B cell (primary cell): ENCODE data around the gene ANKDD1B. TPM values are rescaled to one million over a fixed set of nuclear protein-coding genes. Genes with fewer than 3 reads are reported as not detected.

Source experiments
- ATAC-seq: fragments of 200-7000 bp; cut with Tn5 transposase; one replicate; pipeline ENCODE4 v1.10.0; 2021; ENCODE audit warnings: low read depth, mild to moderate bottlenecking, moderate number of reproducible peaks, moderate library complexity
- CTCF ChIA-PET: fragments of 350-600 bp; sonication (Branson Sonifier 250); formaldehyde crosslinking; loops from one replicate; lab custom pipeline; 2021; ENCODE audit warnings: antibody characterized with exemption, inconsistent platforms; lab: Charles Lee
- POLR2A ChIA-PET: fragments of 350-600 bp; sonication (Branson Sonifier 250); formaldehyde crosslinking; loops from one replicate; lab custom pipeline; 2021; ENCODE audit warnings: antibody characterized with exemption; lab: Charles Lee
- DNase-seq: peaks from one replicate; pipeline ENCODE4 v3.0.0; 2013
- H2AFZ ChIP-seq: 2 replicates; pipeline ENCODE4 v1.6.1; 2012; ENCODE audit warnings: mild to moderate bottlenecking, low read depth, low read length; ENCODE audit not compliant: insufficient read depth, poor library complexity, severe bottlenecking
- H3K27ac ChIP-seq, 2 donors: 1 replicate in 1 of 2; 2 replicates in 1 of 2; pipeline ENCODE4 v1.5.1; 2012 to 2013; ENCODE audit warnings: low read length in 2 of 2, mild to moderate bottlenecking in 2 of 2, moderate library complexity in 1 of 2
- H3K27me3 ChIP-seq, 4 experiments: fragments of 200-600 bp in 1 of 4; sonication (generic) in 1 of 4; replicated peaks in 1 of 4; 1 replicate in 2 of 4; 2 replicates in 2 of 4; pipeline versions ENCODE4 v1.6.1 to v1.7.0; 2013 to 2016; ENCODE audit warnings: low read length in 3 of 4, mild to moderate bottlenecking in 2 of 4, mixed read lengths in 1 of 4, moderate library complexity in 1 of 4; ENCODE audit not compliant: insufficient read depth in 4 of 4, control insufficient read depth in 3 of 4; ENCODE audit errors: control extremely low read depth in 1 of 4
- H3K36me3 ChIP-seq, 2 experiments: replicated peaks in 1 of 2; 1 replicate in 1 of 2; 2 replicates in 1 of 2; pipeline versions ENCODE4 v1.6.1 to v1.7.1; 2013; ENCODE audit warnings: low read length in 1 of 2; ENCODE audit not compliant: insufficient read depth in 2 of 2, control insufficient read depth in 1 of 2; ENCODE audit errors: control extremely low read depth in 1 of 2, extremely low read depth in 1 of 2
- H3K4me1 ChIP-seq, 2 donors: fragments of 200-600 bp in 1 of 2; sonication (generic) in 1 of 2; 1 replicate in 1 of 2; 2 replicates in 1 of 2; pipeline versions ENCODE4 v1.5.1 to v1.6.1; 2013 to 2017; ENCODE audit warnings: low read length in 2 of 2; ENCODE audit not compliant: control insufficient read depth in 2 of 2, insufficient read depth in 2 of 2
- H3K4me2 ChIP-seq: replicated peaks from 2 replicates; pipeline ENCODE3; 2012; ENCODE audit warnings: mild to moderate bottlenecking, low read depth, low read length; ENCODE audit not compliant: poor library complexity, severe bottlenecking
- H3K4me3 ChIP-seq, 5 experiments: fragments of 200-600 bp in 1 of 5; sonication (generic) in 1 of 5; 1 replicate in 3 of 5; 2 replicates in 2 of 5; pipeline versions ENCODE4 v1.5.1 to v1.7.0; 2011 to 2016; ENCODE audit warnings: low read length in 4 of 5, mild to moderate bottlenecking in 4 of 5, low read depth in 2 of 5, control low read depth in 1 of 5, moderate library complexity in 1 of 5; ENCODE audit not compliant: insufficient read depth in 1 of 5; ENCODE audit errors: control extremely low read depth in 1 of 5, extremely low read depth in 1 of 5
- H3K79me2 ChIP-seq: fragments of 200-600 bp; sonication (generic); one replicate; pipeline ENCODE4 v1.6.0; 2016; ENCODE audit warnings: low read length; ENCODE audit not compliant: control insufficient read depth, insufficient read depth
- H3K9ac ChIP-seq: fragments of 200-600 bp; sonication (generic); 2 replicates; pipeline ENCODE4 v1.6.1; 2017; ENCODE audit warnings: mild to moderate bottlenecking, low read length, moderate library complexity
- H3K9me3 ChIP-seq, 3 donors: one replicate each; pipeline versions ENCODE4 v1.6.1 to v1.7.1; 2013; ENCODE audit warnings: low read length in 2 of 3; ENCODE audit not compliant: control insufficient read depth in 2 of 3, insufficient read depth in 1 of 3; ENCODE audit errors: control extremely low read depth in 1 of 3
- H4K20me1 ChIP-seq: 2 replicates; pipeline ENCODE4 v1.6.0; 2012; ENCODE audit warnings: mild to moderate bottlenecking, low read length; ENCODE audit not compliant: insufficient read depth, control insufficient read depth, poor library complexity, severe bottlenecking
- H3K27ac Mint-ChIP-seq: one replicate; pipeline ENCODE4 v1.8.0; 2021; ENCODE audit warnings: mixed read lengths
- H3K27me3 Mint-ChIP-seq: one replicate; pipeline ENCODE4 v1.8.0; 2021; ENCODE audit warnings: mixed read lengths
- H3K4me1 Mint-ChIP-seq: one replicate; pipeline ENCODE4 v1.8.0; 2021; ENCODE audit warnings: mixed read lengths
- H3K4me3 Mint-ChIP-seq: one replicate; pipeline ENCODE4 v1.8.0; 2021; ENCODE audit warnings: mixed read lengths
- H3K9me3 Mint-ChIP-seq: one replicate; pipeline ENCODE4 v1.8.0; 2022; ENCODE audit warnings: mixed read lengths; ENCODE audit not compliant: insufficient read depth
- EZH2 ChIP-seq: IDR thresholded peaks from 2 replicates; pipeline ENCODE4 v1.6.1; 2012; ENCODE audit warnings: borderline replicate concordance, low read depth, mild to moderate bottlenecking, moderate library complexity, low read length; ENCODE audit not compliant: insufficient read depth, poor library complexity, severe bottlenecking
- WGBS: methylation state at CpG from one replicate; pipeline ENCODE4 v1.1.5; 2013; ENCODE audit warnings: missing lambda C conversion rate; ENCODE audit not compliant: insufficient coverage; 5-methylcytosine and 5-hydroxymethylcytosine counted together
- intact Hi-C: fragments of 100-400 bp; cut with micrococcal nuclease; formaldehyde crosslinking; loops from one replicate; pipeline ENCODE4 v1.10.0; 2022
- polyA plus RNA-seq: library from polyadenylated mRNA; depleted of rRNA; stranded (reverse); fragments of >200 nt; gene quantifications from 2 replicates; pipeline ENCODE4 v1.2.3, GENCODE V29; 2012
- total RNA-seq, 2 donors: library from RNA; stranded (reverse); fragments of 120-200 nt in 1 of 2; gene quantifications; 1 replicate in 1 of 2; 2 replicates in 1 of 2; pipeline versions ENCODE4 v1.2.3 to v1.2.4, GENCODE V29; 2013 to 2022
- TF ChIP-seq, protein P1 (sequence below): fragments of 200-600 bp; IDR thresholded peaks from one replicate; pipeline ENCODE4 v1.8.0; 2022; ENCODE audit warnings: antibody characterized with exemption, mild to moderate bottlenecking

Gene ANKDD1B
- total and polyA plus RNA-seq, 2 donors (not counting 1 experiment from before 2014, with no cell fraction given): 0.30 to 1.1 TPM

DNA sequence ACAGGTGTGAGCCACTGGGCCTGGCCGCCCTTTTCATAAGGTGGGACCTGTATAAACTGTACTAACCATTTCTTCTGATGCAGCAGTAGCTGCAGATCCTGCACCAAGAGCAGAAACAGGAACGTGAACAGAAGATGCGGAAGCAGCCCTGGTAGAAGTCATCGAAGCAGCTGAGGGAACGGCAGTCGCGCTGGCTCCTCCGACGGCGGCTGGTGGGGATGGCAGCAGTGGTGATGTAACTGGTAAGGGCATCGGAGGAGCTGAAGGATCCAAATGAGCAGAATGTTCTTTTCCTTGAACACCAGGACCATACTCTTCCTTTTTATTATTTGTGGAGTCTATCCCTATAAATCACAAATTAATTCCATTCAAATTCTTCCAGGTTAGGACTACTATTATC lies 73.9 kb downstream of the ANKDD1B start:
- H4K20me1 ChIP-seq: no peaks in the 10 kb centered on the region

DNA sequence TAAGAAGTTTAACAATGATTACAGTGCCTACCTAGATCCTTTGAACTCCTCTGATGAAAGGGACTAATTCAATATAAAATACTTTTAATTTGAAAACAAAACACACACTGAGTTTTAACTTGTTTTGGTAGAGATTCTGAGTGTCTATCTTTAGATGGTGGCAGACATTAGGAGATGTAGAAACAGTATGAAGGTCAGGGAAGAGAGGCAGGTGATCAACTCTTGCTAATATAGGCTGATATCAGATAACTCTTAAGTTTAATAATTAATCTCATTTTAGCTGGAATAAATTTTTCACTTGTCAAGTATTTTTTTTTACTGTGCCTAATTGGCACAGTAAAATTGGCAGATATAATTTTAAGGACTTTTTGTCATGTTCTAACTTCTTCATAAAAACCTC lies 75.2 kb downstream of the ANKDD1B start:
- ATAC-seq (no peak), DNase-seq (no peak)
- Histone ChIP-seq H3K27ac (no peak overlapping the region), H3K27me3 (no peaks in the 10 kb centered on the region), H2AFZ (no peak overlapping the region), H3K9me3 (no peaks in the 10 kb centered on the region), H3K79me2 (no peaks in the 10 kb centered on the region), H3K4me3 (no peak overlapping the region), H3K4me1 (no peaks in the 10 kb centered on the region), H3K4me2 (no peak overlapping the region), H3K9ac (no peak overlapping the region), H4K20me1 (no peaks in the 10 kb centered on the region), H3K36me3 (peaks cover 5 to 57% of the 10 kb centered on the region in 2 experiments)
- Mint-ChIP-seq H3K27ac (no peak overlapping the region), H3K27me3 (no peaks in the 10 kb centered on the region), H3K9me3 (no peaks in the 10 kb centered on the region), H3K4me1 (no peaks in the 10 kb centered on the region), H3K4me3 (no peak overlapping the region)
- ChIA-PET POLR2A (interaction anchor here (0.6 kb wide), 1 partner anchor 157 kb away, joined by 7 read pairs; no protein-coding TSS in a partner anchor), CTCF (interaction anchor here (9.9 kb wide), 1 partner anchor 450 kb away, joined by 95 read pairs; the partner anchor contains the start of gene ANKRD31)
- intact Hi-C loops: loop anchor here (10.0 kb wide), 1 partner anchor 312 kb away; no protein-coding TSS in a partner anchor
- TF ChIP-seq EZH2: no peak
- TF ChIP-seq, protein P1, sequence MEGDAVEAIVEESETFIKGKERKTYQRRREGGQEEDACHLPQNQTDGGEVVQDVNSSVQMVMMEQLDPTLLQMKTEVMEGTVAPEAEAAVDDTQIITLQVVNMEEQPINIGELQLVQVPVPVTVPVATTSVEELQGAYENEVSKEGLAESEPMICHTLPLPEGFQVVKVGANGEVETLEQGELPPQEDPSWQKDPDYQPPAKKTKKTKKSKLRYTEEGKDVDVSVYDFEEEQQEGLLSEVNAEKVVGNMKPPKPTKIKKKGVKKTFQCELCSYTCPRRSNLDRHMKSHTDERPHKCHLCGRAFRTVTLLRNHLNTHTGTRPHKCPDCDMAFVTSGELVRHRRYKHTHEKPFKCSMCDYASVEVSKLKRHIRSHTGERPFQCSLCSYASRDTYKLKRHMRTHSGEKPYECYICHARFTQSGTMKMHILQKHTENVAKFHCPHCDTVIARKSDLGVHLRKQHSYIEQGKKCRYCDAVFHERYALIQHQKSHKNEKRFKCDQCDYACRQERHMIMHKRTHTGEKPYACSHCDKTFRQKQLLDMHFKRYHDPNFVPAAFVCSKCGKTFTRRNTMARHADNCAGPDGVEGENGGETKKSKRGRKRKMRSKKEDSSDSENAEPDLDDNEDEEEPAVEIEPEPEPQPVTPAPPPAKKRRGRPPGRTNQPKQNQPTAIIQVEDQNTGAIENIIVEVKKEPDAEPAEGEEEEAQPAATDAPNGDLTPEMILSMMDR: no peak

More for the DNA sequence above, 73.9 kb downstream of the ANKDD1B start:
- Histone ChIP-seq H3K79me2 (no peaks in the 10 kb centered on the region), H3K4me1 (no peaks in the 10 kb centered on the region), H3K9me3 (no peaks in the 10 kb centered on the region), H3K27me3 (no peaks in the 10 kb centered on the region), H3K27ac (no peak overlapping the region), H3K36me3 (peaks cover 3 to 50% of the 10 kb centered on the region in 2 experiments), H3K4me2 (no peak overlapping the region), H2AFZ (no peak overlapping the region), H3K4me3 (no peak overlapping the region), H3K9ac (no peak overlapping the region)
- ATAC-seq (no peak), DNase-seq (no peak)
- Mint-ChIP-seq H3K27ac (no peak overlapping the region), H3K4me1 (no peaks in the 10 kb centered on the region), H3K27me3 (no peaks in the 10 kb centered on the region), H3K4me3 (no peak overlapping the region), H3K9me3 (no peaks in the 10 kb centered on the region)
- ChIA-PET POLR2A (no interaction called here), CTCF (interaction anchor here (9.9 kb wide), 1 partner anchor 449 kb away, joined by 95 read pairs; the partner anchor contains the start of gene ANKRD31)
- TF ChIP-seq, protein P1: no peak
- no peak for TF ChIP-seq EZH2
- intact Hi-C loops: loop anchor here (10.0 kb wide), 1 partner anchor 310 kb away; no protein-coding TSS in a partner anchor
- 99% methylated on average over 10 of the region's 11 CpGs for WGBS
